Activated T-helper 1 cell treated with anti-CD3 and anti-CD28 coated beads, Interleukin-2, amount 50 U/mL, for 16 hours (primary cell): ENCODE data around the gene SVIL.
"Not testable (repeated sequence)": the region's sequence is repeated elsewhere in the genome, so short reads cannot be mapped to it uniquely, and the experiment has no call there.

Experiments used
- DNase-seq, 2 donors: peaks; one replicate each; pipeline ENCODE4 v3.0.0-alpha.2; 2020; ENCODE audit warnings: low read depth in 1 of 2, low spot score in 1 of 2

SVIL gene

DNA sequence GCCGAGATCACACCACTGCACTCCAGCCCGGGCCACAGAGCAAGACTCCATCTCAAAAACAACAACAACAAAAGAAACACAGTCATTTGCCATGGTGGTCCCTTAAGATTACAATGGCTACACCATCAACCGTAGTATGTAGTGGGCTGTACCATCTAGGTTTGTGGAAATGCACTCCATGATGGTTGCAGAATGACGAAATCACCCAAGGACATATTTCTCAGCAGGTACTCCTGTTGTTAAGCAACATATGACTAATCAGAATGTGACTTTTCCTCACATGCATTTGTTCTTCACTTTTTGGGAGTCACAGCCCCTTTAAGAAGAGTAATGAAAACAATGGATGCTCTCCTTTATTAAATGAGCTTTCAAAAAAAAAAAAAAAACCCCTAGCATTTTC, 11.0 kb downstream of the SVIL start:
- DNase-seq: no peak

GRCh38 chr10:29622382-29622922, 12.3 kb downstream of the SVIL start:
- no peak for DNase-seq

- DNase-seq: no peak
These were observed 13.6 kb downstream of the SVIL start for GRCh38 chr10:29621161-29621560.

DNA sequence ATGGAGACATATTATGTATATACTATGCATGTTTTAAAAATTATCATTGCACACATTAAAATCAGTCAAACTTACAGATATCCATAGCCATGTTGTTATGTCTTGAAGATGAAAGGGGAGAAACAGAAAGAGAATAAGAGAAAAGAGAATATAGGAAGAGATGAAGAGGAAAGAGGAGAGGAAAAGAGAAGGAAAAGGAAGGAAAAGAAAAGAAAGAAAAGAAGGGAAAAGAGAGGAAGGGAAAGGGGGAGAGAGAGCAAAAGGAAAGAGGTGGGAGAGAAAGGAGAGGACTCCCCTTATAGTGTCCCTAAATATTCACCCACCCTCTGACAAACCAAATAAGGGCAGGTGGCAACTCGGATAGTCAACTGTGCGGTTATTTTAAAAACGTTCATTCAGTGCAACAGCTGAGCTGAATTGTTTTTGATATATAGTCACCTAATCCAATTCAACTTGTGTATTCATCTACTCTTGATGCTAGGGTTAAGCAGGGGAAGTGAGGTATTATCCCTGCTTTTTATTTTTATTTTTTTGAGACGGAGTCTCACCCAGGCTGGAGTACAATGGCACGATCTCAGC, 14.6 kb downstream of the SVIL start:
- no peak for DNase-seq

DNA sequence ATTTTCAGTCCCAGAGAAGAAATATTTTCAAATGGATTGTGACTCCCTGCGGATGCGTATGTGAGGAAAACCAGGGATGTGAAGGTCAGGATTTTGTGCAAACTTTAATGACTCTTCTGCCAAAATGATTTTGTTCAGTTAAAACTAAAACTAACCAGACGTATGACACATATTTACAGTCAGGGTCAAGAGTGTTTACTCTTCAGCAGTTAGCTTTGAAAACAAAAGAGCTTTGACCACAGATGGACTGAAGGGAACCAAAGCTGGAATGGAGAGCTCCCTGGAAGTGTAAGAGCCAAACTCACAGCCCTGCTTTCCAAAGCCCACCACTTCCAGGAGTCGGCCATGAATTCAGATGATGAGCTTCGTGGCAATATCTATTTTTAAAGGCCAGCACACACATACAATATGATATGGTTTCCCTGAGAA, 15.5 kb downstream of the SVIL start:
- no peak for DNase-seq

- no peak for DNase-seq
These were observed 16.2 kb downstream of the SVIL start for GRCh38 chr10:29618341-29619171.

- DNase-seq: no peak
These were observed 16.9 kb downstream of the SVIL start for GRCh38 chr10:29617880-29618340.

- DNase-seq: no peak
These were observed 18.2 kb downstream of the SVIL start for GRCh38 chr10:29616542-29616941.

- DNase-seq: no peak
These were observed 19.6 kb downstream of the SVIL start for GRCh38 chr10:29615195-29615594.

DNA sequence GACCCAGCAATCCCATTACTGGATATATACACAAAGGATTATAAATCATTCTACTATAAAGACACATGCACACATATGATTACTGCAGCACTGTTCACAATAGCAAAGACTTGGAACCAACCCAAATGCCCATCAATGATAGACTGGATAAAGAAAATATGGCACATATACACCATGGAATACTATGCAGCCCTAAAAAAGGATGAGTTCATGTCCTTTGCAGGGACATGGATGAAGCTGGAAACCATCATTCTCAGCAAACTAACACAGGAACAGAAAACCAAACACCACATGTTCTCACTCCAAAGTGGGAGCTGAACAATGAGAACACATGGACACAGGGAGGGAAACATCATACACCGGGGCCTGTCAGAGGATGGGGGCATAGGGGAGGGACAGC, 20.5 kb downstream of the SVIL start:
- not testable (repeated sequence) for DNase-seq

DNA sequence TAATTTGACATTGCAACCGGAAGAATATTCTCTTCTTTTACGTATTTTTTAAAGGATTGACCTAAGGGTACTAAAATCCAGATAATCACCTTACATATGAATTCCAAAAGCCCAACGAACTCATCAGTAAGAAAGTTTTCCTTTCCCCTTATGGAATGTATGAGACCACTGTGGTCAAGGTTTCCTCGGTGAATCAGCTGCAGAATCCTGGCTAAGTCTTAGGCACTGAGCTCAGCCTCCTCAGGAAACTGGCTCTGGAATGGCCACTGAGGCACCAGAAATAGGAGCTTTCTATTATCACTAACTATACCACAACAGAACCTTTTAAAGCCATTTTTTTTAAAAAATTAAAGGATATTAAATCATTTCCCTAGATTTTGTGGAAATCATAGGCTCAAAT, 21.0 kb downstream of the SVIL start:
- no peak for DNase-seq

GRCh38 chr10:29613196-29613595, 21.6 kb downstream of the SVIL start:
- no peak for DNase-seq

GRCh38 chr10:29612657-29613056, 22.1 kb downstream of the SVIL start:
- no peak for DNase-seq

DNA sequence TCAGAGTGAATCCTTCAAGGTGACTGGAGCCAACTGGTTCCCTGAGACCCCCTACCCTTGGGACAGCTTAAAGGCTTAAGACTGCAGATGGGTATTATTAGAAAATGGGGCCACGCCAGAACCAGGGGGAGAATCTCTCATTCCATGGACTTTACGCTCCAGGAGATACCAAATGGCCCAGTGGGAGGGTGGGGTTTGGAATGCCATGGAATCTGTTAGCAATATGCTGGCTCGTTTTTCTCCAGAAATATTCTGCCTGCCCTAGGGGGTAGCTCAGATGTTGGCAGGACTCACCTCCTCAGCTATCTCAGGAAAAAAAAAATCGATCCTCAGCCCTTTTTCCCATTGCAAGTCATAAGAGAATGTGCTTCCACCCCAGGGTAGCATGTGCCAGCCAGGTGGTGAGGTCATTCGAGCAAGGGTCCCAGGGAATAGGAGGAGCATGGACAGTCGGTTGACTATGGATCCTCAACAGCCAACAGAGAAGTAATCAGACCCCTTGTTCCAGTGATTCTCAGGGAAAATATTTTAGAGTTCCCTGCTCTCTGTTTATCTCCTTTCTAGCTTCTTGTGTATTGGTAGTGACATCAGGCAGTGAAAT, 22.9 kb downstream of the SVIL start:
- no peak for DNase-seq

DNA sequence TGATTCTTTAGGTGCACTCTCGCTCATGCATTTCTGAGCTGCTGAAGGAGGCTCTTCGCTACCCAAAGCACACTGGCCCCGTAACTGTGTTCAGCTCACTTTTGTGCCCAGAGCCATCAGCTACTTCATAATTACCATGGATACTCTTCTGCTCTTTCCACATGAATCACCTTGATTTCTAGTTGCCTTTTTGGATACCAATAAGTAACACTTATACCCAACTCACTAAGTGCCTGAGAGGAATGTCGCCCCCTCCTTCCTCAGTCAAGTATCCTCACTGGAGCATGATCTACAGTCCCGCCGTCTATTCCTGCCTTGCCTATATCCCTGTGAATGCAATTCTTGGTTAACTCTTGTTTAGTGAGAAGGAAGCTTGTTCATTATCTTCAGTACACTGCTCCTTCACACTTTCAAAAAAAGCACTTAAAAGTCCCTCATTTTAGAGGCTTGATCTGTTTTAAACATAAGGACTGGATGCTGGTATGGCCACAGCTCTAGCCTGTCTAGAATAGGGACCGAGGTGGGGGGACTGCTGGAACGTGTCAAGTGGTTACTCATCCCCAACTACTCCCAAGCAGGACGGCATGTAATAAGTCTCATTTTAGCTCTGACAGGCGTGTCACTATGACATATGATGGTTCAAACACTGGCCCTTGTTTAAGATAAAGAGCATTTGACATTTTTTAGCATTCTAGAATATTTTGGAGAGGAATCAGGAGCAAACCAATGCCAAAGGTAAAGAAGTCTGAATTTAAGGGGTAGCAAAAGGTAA, 23.7 kb downstream of the SVIL start:
- DNase-seq: no peak

- not testable (repeated sequence) for DNase-seq
These were observed 24.4 kb downstream of the SVIL start for GRCh38 chr10:29610331-29610730.

GRCh38 chr10:29609696-29610095, 25.1 kb downstream of the SVIL start:
- DNase-seq: no peak

- DNase-seq: no peak
These were observed 26.1 kb downstream of the SVIL start for GRCh38 chr10:29608476-29609301.

DNA sequence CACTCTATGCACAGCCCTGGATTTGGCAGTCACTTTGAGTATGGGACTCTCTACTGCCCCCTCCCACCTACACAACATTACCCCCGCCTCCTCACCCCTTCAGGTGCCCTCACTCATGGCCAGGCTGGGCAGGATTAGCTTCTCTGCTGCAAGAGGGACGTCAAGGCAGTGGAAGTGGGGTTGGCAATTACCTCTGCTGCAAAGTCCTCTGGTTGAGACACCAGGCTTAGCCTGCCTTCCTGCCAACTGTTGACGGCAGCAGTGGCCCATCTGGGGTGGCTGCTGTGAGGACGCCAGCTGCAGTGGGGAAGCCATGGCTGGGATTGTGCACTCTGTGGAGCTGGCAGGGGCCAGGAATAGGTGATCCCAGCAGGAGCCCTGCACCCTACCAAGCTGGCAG, 26.7 kb downstream of the SVIL start:
- DNase-seq: no peak

GRCh38 chr10:29607576-29607975, 27.2 kb downstream of the SVIL start:
- no peak for DNase-seq
